H1 (cell line): Measurements from ENCODE around the gene CDH26. TPM values are rescaled to one million over a fixed set of nuclear protein-coding genes. Genes with fewer than 3 reads are reported as not detected.

Experiments
- CTCF ChIA-PET: fragments of 300-600 bp; sonication (Branson Sonifier 250); formaldehyde crosslinking; loops from one replicate; lab custom pipeline; 2021; ENCODE audit not compliant: partially characterized antibody; lab: Charles Lee
- POLR2A ChIA-PET: fragments of 300-600 bp; sonication (Branson Sonifier 250); formaldehyde crosslinking; loops from one replicate; lab custom pipeline; 2021; ENCODE audit warnings: inconsistent platforms; ENCODE audit not compliant: partially characterized antibody; lab: Charles Lee
- DNase-seq, 2 experiments: peaks; one replicate each; pipeline versions ENCODE4 v3.0.0 to v3.0.0-alpha.2; 2010 to 2022; ENCODE audit warnings: low spot score in 2 of 2, low read depth in 1 of 2, mixed read lengths in 1 of 2
- FAIRE-seq: peaks from 2 replicates; lab custom pipeline; 2011; peaks lifted over from hg19 to GRCh38; lab: Jason Lieb, UNC
- H2AFZ ChIP-seq: 2 replicates; pipeline ENCODE4 v1.8.1; 2012; ENCODE audit warnings: low read length, inconsistent platforms
- H2AK5ac ChIP-seq: 2 replicates; pipeline ENCODE4 v1.6.1; 2013; ENCODE audit warnings: low read depth, low read length
- H2BK120ac ChIP-seq: replicated peaks from 2 replicates; pipeline ENCODE3; 2013; ENCODE audit warnings: low read depth, low read length, inconsistent platforms
- H2BK12ac ChIP-seq: 2 replicates; pipeline ENCODE4 v1.6.1; 2013; ENCODE audit warnings: low read depth, low read length
- H2BK15ac ChIP-seq: 2 replicates; pipeline ENCODE4 v1.6.1; 2013; ENCODE audit warnings: low read length
- H2BK20ac ChIP-seq: 2 replicates; pipeline ENCODE4 v1.6.1; 2013; ENCODE audit warnings: low read length
- H2BK5ac ChIP-seq: 2 replicates; pipeline ENCODE4 v1.6.1; 2013; ENCODE audit warnings: low read depth, low read length
- H3K14ac ChIP-seq: 2 replicates; pipeline ENCODE4 v1.6.1; 2013; ENCODE audit warnings: inconsistent platforms; ENCODE audit not compliant: insufficient read length
- H3K18ac ChIP-seq: 2 replicates; pipeline ENCODE4 v1.6.1; 2013; ENCODE audit warnings: low read length; ENCODE audit errors: extremely low read depth
- H3K23ac ChIP-seq: 2 replicates; pipeline ENCODE4 v1.6.1; 2013; ENCODE audit warnings: inconsistent platforms; ENCODE audit not compliant: insufficient read length
- H3K23me2 ChIP-seq: 2 replicates; pipeline ENCODE4 v1.6.1; 2013; ENCODE audit warnings: low read depth, low read length
- H3K27ac ChIP-seq: 2 replicates; pipeline ENCODE4 v1.6.1; 2011; ENCODE audit warnings: low read depth, low read length, inconsistent platforms
- H3K27me3 ChIP-seq, 4 experiments: replicated peaks in 1 of 4; 1 replicate in 1 of 4; 2 replicates in 3 of 4; pipeline versions ENCODE4 v1.6.1 to v1.8.1; 2011 to 2013; ENCODE audit warnings: low read length in 3 of 4, mild to moderate bottlenecking in 3 of 4, inconsistent platforms in 2 of 4, mixed read lengths in 2 of 4, moderate library complexity in 1 of 4; ENCODE audit not compliant: control insufficient read depth in 3 of 4, insufficient read depth in 3 of 4; ENCODE audit errors: extremely low read depth in 1 of 4
- H3K36me3 ChIP-seq, 4 experiments: 2 replicates each; pipeline versions ENCODE4 v1.6.1 to v1.8.1; 2011 to 2013; ENCODE audit warnings: mild to moderate bottlenecking in 4 of 4, low read length in 3 of 4, moderate library complexity in 2 of 4, control low read depth in 1 of 4, inconsistent platforms in 1 of 4; ENCODE audit not compliant: insufficient read depth in 4 of 4, control insufficient read depth in 2 of 4
- H3K4ac ChIP-seq: replicated peaks from 2 replicates; pipeline ENCODE3; 2013; ENCODE audit warnings: low read length, low read depth, mixed read lengths, inconsistent platforms; ENCODE audit not compliant: insufficient read length
- H3K4me1 ChIP-seq, 4 experiments: replicated peaks in 1 of 4; 1 replicate in 1 of 4; 2 replicates in 3 of 4; pipeline versions ENCODE4 v1.6.1 to v1.8.1; 2011 to 2013; ENCODE audit warnings: low read length in 3 of 4, inconsistent platforms in 2 of 4, mixed read lengths in 1 of 4; ENCODE audit not compliant: insufficient read depth in 4 of 4, control insufficient read depth in 3 of 4
- H3K4me2 ChIP-seq, 2 experiments: 2 replicates each; pipeline versions ENCODE4 v1.6.1 to v1.8.1; 2011 to 2013; ENCODE audit warnings: low read depth in 2 of 2, low read length in 2 of 2, control low read depth in 1 of 2, inconsistent platforms in 1 of 2, mild to moderate bottlenecking in 1 of 2; ENCODE audit not compliant: insufficient read depth in 1 of 2
- H3K4me3 ChIP-seq, 4 experiments: fragments of 200-600, 300-600 bp in 1 of 4; sonication (generic), shearing (Covaris generic), sonication (Bioruptor Twin) in 1 of 4; 2 replicates each; pipeline versions ENCODE4 v1.5.1 to v1.8.1; 2011 to 2016; ENCODE audit warnings: low read length in 4 of 4, low read depth in 3 of 4, control low read depth in 2 of 4, inconsistent platforms in 2 of 4, mild to moderate bottlenecking in 2 of 4, mixed read lengths in 1 of 4, moderate library complexity in 1 of 4; ENCODE audit not compliant: insufficient read depth in 2 of 4; ENCODE audit errors: extremely low read depth in 1 of 4
- H3K56ac ChIP-seq: replicated peaks from 2 replicates; pipeline ENCODE3; 2013; ENCODE audit warnings: low read depth, mild to moderate bottlenecking, mixed read lengths, low read length, inconsistent platforms; ENCODE audit not compliant: insufficient read length
- H3K79me1 ChIP-seq: 2 replicates; pipeline ENCODE4 v1.6.1; 2013; ENCODE audit warnings: low read depth, low read length, control low read depth
- H3K79me2 ChIP-seq, 2 experiments: 2 replicates each; pipeline versions ENCODE4 v1.6.1 to v1.8.1; 2012 to 2013; ENCODE audit warnings: low read length in 2 of 2, mild to moderate bottlenecking in 2 of 2, inconsistent platforms in 1 of 2; ENCODE audit not compliant: insufficient read depth in 2 of 2, control insufficient read depth in 1 of 2
- H3K9ac ChIP-seq, 4 experiments: replicated peaks in 1 of 4; 1 replicate in 1 of 4; 2 replicates in 3 of 4; pipeline versions ENCODE4 v1.6.1 to v1.8.1; 2011 to 2013; ENCODE audit warnings: low read depth in 3 of 4, low read length in 3 of 4, control low read depth in 2 of 4, mild to moderate bottlenecking in 2 of 4, moderate library complexity in 2 of 4, inconsistent platforms in 1 of 4; ENCODE audit errors: extremely low read depth in 1 of 4
- H3K9me3 ChIP-seq, 2 experiments: 2 replicates each; pipeline versions ENCODE4 v1.6.1 to v1.8.1; 2012 to 2013; ENCODE audit warnings: mild to moderate bottlenecking in 2 of 2, moderate library complexity in 2 of 2, control low read depth in 1 of 2, inconsistent platforms in 1 of 2, low read depth in 1 of 2, low read length in 1 of 2, mixed read lengths in 1 of 2; ENCODE audit not compliant: insufficient read depth in 2 of 2
- H4K20me1 ChIP-seq, 2 experiments: replicated peaks in 1 of 2; 2 replicates each; pipeline versions ENCODE3 to v1.8.1; 2011 to 2013; ENCODE audit warnings: inconsistent platforms in 2 of 2, low read length in 2 of 2, mild to moderate bottlenecking in 1 of 2; ENCODE audit not compliant: insufficient read depth in 2 of 2, control insufficient read depth in 1 of 2
- H4K5ac ChIP-seq: 2 replicates; pipeline ENCODE4 v1.6.1; 2013; ENCODE audit warnings: low read length, low read depth, mixed read lengths, inconsistent platforms; ENCODE audit not compliant: insufficient read length
- H4K8ac ChIP-seq: 2 replicates; pipeline ENCODE4 v1.8.0; 2013; ENCODE audit warnings: mild to moderate bottlenecking, moderate library complexity, low read length, inconsistent platforms; ENCODE audit not compliant: insufficient read depth; ENCODE audit errors: extremely low read depth
- H4K91ac ChIP-seq: replicated peaks from 2 replicates; pipeline ENCODE3; 2013; ENCODE audit warnings: low read length, mixed read lengths, inconsistent platforms; ENCODE audit not compliant: insufficient read length
- CHD2 ChIP-seq: IDR thresholded peaks from 2 replicates; pipeline ENCODE4 v1.6.1; 2012; ENCODE audit warnings: low read length, improper control_type of control experiment
- CTCF ChIP-seq, 3 experiments: IDR thresholded peaks; 1 replicate in 2 of 3; 2 replicates in 1 of 3; pipeline versions ENCODE4 v1.5.1 to v1.6.1; 2011; ENCODE audit warnings: low read length in 3 of 3, mild to moderate bottlenecking in 3 of 3, inconsistent platforms in 2 of 3, low read depth in 1 of 3, moderate library complexity in 1 of 3; ENCODE audit not compliant: insufficient read depth in 1 of 3; ENCODE audit errors: control extremely low read depth in 1 of 3
- RAD21 ChIP-seq, 2 experiments: IDR thresholded peaks in 1 of 2; conservative IDR thresholded peaks in 1 of 2; 2 replicates each; pipeline ENCODE4 v1.6.1; 2011; ENCODE audit warnings: low read depth in 2 of 2, low read length in 2 of 2, improper control_type of control experiment in 1 of 2, inconsistent platforms in 1 of 2, mild to moderate bottlenecking in 1 of 2, moderate library complexity in 1 of 2
- WGBS, 2 experiments: shearing (Covaris generic) in 1 of 2; methylation state at CpG; one replicate each; pipeline versions ENCODE4 v1.1.6 to v1.1.7; 2013 to 2015; ENCODE audit warnings: low lambda C conversion rate in 2 of 2, mixed read lengths in 2 of 2, inconsistent platforms in 1 of 2, low coverage in 1 of 2, missing lambda C conversion rate in 1 of 2; ENCODE audit not compliant: insufficient replicate concordance in 2 of 2, insufficient coverage in 1 of 2, insufficient read length in 1 of 2; ENCODE audit errors: extremely low coverage in 1 of 2, missing lambda C conversion rate in 1 of 2; 5-methylcytosine and 5-hydroxymethylcytosine counted together
- polyA plus RNA-seq, 7 experiments: library from polyadenylated mRNA; depleted of rRNA in 3 of 7; stranded (reverse) in 5 of 7; unstranded in 2 of 7; fragments of >200 nt in 5 of 7; fragments of 200-250 nt in 2 of 7; gene quantifications; 1 replicate in 5 of 7; 2 replicates in 1 of 7; 4 replicates in 1 of 7; pipeline versions ENCODE4 v1.2.1 to v1.2.3, GENCODE V29; 2011 to 2013; ENCODE audit warnings: missing spikeins in 2 of 7, mixed read lengths in 2 of 7
- total RNA-seq: library from RNA; stranded (reverse); fragmentation: NEBNext Ultra II Directional; extraction: Animal tissue kit (Norgen Biotek cat#: 25700); gene quantifications from 2 replicates; pipeline ENCODE4 v1.2.1, GENCODE V29; 2021

Gene CDH26
- total and polyA plus RNA-seq, 2 of the 8 experiments (the other 6 are each of a cell fraction or from before 2014, with no cell fraction given): 1.5 to 1.7 TPM

GRCh38 chr20:59948828-59949720, 9.1 kb upstream of the CDH26 start:
- no peak overlapping the region for H4K91ac ChIP-seq
- H3K18ac ChIP-seq: no peak overlapping the region
- 74% methylated on average over 7 of the region's 7 CpGs; no CpG with 5 or more reads in 1 of the 2 experiments for WGBS, 2 experiments
- no peak overlapping the region for H2BK12ac ChIP-seq
- H2AFZ ChIP-seq: no peak overlapping the region
- H3K9me3 ChIP-seq: no peaks in the 10 kb centered on the region
- H4K20me1 ChIP-seq: peaks cover 0 to 2% of the 10 kb centered on the region in 2 experiments
- 0 out of 4 replicates have a peak, but pooled peaks cover 0 to 3% of the 10 kb centered on the region in 2 experiments for H3K79me2 ChIP-seq
- no peak overlapping the region for H3K4ac ChIP-seq
- DNase-seq (no peak), FAIRE-seq (no peak)
- ChIA-PET POLR2A (interaction anchor here (0.7 to 1.4 kb wide), 3 partner anchors 9 to 434 kb away, joined by 3 read pairs; partner anchors contain the start of genes FAM217B and PPP1R3D), CTCF (interaction anchor here (0.6 to 2.5 kb wide), 15 partner anchors 9 to 516 kb away, joined by 3 to 14 read pairs (median 5); partner anchors contain the start of genes CDH26, FAM217B and PPP1R3D)
- no peak overlapping the region for H4K5ac ChIP-seq
- H2BK5ac ChIP-seq: no peak overlapping the region
- no peaks in the 10 kb centered on the region for H3K23me2 ChIP-seq
- no peak overlapping the region for H2BK20ac ChIP-seq
- peaks cover 0 to 2% (median 0%) of the 10 kb centered on the region in 4 experiments; a peak in 1 of 7 replicates for H3K4me1 ChIP-seq
- H2AK5ac ChIP-seq: no peak overlapping the region
- H2BK15ac ChIP-seq: no peak overlapping the region
- no peak overlapping the region for H3K56ac ChIP-seq
- no peak overlapping the region for H3K23ac ChIP-seq
- H3K14ac ChIP-seq: no peak overlapping the region
- no peaks in the 10 kb centered on the region for H3K79me1 ChIP-seq
- no peak overlapping the region for H3K4me3 ChIP-seq
- H3K4me2 ChIP-seq: no peak overlapping the region
- TF ChIP-seq CTCF (IDR thresholded peaks at IDR 0.05; ENCODE audit: control extremely low read depth in 1 of 3, insufficient read depth in 1 of 3, low read depth in 1 of 3, low read length in 3 of 3): peak in 2 of 3 experiments; percentile 35 to 42; a peak in 2 of 4 replicates
- TF ChIP-seq CHD2: no peak
- peak; percentile 68 to 71 for TF ChIP-seq RAD21 (IDR thresholded peaks at IDR 0.05 in 1 of 2, conservative IDR thresholded peaks at IDR 0.05 in 1 of 2; ENCODE audit: low read depth in 2 of 2, low read length in 2 of 2)
- no peaks in the 10 kb centered on the region for H3K27me3 ChIP-seq
- H2BK120ac ChIP-seq: no peak overlapping the region
- no peak overlapping the region for H4K8ac ChIP-seq
- no peak overlapping the region for H3K27ac ChIP-seq
- peaks cover 0 to 7% (median 1%) of the 10 kb centered on the region in 4 experiments; a peak in 3 of 8 replicates for H3K36me3 ChIP-seq
- H3K9ac ChIP-seq: no peak overlapping the region; a peak in 1 of 7 replicates
